ENCODE data around the gene ADGRG4.

The ADGRG4 gene

DNA sequence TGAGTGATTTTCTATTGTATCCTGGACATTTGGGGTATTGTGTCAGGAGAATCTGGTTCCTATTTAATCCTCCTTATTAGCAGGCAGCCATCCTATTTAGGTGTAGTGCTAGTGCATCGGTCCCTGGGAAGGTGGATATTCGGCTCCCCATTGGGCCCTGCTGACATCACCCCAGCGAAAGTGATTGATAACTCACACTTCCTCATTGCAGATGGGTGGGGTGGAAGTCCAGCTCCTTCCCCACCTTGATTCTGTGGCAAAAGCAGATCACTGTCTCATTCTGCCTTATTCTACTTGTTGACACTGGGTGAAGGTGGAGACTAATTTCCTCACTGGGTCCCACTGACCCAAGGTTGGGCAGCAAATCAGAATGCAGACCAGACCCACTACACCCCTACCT lies 163.8 kb downstream of the ADGRG4 start:
- DNase-seq (ENCODE audit: low read depth): no peak
